ENCODE data around the gene ST6GAL1.
"Not testable (repeated sequence)": the region's sequence is repeated elsewhere in the genome, so short reads cannot be mapped to it uniquely, and the experiment has no call there.

The ST6GAL1 gene, protein sequence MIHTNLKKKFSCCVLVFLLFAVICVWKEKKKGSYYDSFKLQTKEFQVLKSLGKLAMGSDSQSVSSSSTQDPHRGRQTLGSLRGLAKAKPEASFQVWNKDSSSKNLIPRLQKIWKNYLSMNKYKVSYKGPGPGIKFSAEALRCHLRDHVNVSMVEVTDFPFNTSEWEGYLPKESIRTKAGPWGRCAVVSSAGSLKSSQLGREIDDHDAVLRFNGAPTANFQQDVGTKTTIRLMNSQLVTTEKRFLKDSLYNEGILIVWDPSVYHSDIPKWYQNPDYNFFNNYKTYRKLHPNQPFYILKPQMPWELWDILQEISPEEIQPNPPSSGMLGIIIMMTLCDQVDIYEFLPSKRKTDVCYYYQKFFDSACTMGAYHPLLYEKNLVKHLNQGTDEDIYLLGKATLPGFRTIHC

DNA sequence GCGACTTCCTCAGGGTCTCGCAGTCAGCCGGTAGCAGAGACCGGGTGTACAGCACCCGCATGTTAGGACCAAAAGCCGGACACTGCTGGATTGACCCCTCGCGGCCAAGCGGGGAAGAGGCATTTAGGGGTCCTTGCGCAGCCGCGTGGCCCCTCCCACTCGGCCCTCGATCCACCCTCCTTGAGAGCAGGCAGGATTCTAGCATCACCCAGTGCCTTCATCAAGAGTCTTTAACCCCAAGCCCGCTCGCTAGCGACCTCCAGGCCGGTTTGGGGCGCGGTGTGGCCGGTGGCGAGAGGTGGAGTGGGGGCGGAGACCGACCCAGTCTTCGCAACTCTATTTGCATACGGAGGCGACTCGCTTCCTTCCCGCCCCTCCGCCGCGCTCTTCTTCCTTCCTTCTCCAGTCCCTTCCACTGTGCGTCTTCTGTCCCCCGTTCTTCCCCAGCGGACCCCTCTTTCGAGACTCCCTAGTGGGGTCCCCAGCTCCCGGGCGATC lies at the start of gene ST6GAL1:
Gene ST6GAL1, plus strand, starts transcription at position 384 of the 498 bp plus-strand sequence. CDS start 112,178 bp downstream, outside the sequence.
- no peak for DNase-seq (ENCODE audit: low read depth)
- H3K4me3 ChIP-seq (ENCODE audit: low read length): peak within 1 kb of the TSS; percentile 53
- TF ChIP-seq, protein P1, sequence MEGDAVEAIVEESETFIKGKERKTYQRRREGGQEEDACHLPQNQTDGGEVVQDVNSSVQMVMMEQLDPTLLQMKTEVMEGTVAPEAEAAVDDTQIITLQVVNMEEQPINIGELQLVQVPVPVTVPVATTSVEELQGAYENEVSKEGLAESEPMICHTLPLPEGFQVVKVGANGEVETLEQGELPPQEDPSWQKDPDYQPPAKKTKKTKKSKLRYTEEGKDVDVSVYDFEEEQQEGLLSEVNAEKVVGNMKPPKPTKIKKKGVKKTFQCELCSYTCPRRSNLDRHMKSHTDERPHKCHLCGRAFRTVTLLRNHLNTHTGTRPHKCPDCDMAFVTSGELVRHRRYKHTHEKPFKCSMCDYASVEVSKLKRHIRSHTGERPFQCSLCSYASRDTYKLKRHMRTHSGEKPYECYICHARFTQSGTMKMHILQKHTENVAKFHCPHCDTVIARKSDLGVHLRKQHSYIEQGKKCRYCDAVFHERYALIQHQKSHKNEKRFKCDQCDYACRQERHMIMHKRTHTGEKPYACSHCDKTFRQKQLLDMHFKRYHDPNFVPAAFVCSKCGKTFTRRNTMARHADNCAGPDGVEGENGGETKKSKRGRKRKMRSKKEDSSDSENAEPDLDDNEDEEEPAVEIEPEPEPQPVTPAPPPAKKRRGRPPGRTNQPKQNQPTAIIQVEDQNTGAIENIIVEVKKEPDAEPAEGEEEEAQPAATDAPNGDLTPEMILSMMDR (conservative IDR thresholded peaks at IDR 0.05; ENCODE audit: low read length): no peak

DNA sequence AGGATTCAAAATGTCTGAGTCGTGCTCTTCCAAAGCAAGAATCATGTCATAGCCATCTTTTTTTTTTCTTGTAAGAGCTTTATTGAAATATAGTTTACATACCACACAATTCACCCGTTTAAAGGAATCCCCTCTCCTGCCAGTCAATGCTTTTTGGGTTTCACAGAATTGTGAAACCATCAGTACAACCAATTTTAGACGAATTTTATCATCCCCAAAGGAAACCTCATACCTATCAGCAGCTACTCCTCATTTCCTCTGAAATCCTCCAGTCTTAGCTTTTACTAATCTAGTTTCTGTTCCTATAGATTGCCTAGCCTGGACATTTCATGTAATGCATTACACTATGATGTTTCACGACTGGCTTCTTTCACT lies 48.2 kb upstream of the ST6GAL1 start:
- no peak overlapping the region for H3K4me3 ChIP-seq (ENCODE audit: low read length)
- DNase-seq (ENCODE audit: low read depth): no peak
- TF ChIP-seq, protein P1 (conservative IDR thresholded peaks at IDR 0.05; ENCODE audit: low read length): no peak

DNA sequence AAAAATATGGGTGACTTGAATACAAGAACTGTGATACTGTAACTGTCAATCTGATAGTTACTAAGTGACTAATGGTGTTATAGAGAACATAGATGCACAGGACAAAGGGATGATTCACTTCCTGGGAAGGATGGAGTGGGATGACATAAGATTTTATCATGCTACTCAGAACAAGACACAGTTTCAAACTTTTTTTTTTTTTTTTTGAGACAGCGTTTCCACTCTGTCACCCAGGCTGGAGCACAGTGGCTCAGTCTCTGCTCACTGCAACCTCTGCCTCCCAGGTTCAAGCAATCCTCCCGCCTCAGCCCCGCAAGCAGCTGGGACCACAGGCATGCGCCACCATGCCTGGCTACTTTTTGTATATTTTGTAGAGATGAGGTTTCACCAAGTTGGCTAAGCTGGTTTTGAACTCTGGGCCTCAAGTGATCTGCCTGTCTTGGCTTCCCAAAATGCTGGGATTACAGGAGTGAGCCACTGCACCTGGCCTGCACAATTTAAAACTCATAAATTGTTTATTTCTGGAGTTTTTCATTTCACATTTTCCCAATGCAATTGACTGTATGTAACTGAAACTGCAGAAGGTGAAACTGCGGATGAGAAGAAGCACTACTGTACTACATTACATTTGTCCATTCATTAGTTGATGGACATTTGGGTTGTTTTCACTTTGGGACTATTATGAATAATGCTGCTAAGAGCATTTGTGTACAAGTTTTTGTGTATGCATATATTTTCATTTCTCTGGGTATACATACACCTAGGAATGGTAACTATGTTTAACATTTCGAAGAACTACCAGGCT lies 47.2 kb upstream of the ST6GAL1 start:
- TF ChIP-seq, protein P1 (conservative IDR thresholded peaks at IDR 0.05; ENCODE audit: low read length): no peak
- no peak overlapping the region for H3K4me3 ChIP-seq (ENCODE audit: low read length)
- DNase-seq (ENCODE audit: low read depth): peak; percentile 57

DNA sequence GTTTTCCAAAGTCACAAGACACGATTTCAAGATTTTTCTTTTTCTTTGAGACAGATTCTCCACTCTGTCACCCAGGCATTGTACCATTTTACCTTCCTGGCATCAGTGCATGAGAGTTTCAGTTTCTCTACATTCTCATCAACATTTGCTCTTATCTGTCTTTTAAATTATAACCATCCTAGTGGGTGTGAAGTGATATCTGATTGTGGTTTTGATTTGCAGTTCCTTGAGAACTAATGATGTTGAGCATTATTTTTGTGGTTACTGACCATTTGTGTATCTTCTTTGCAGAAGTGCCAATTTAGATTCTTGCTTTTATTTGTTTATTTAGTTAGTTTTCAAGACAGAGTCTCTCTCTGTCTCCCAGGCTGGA lies 46.7 kb upstream of the ST6GAL1 start:
- DNase-seq (ENCODE audit: low read depth): no peak

DNA sequence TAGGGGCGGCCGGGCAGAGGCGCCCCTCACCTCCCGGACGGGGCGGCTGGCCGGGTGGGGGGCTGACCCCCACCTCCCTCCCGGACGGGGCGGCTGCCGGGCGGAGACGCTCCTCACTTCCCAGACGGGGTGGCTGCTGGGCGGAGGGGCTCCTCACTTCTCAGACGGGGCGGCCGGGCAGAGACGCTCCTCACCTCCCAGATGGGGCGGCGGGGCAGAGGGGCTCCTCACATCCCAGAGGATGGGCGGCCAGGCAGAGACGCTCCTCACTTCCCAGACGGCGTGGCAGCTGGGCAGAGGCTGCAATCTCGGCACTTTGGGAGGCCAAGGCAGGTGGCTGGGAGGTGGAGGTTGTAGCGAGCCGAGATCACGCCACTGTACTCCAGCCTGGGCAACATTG lies 45.5 kb upstream of the ST6GAL1 start:
- not testable (repeated sequence) for DNase-seq (ENCODE audit: low read depth); H3K4me3 ChIP-seq (ENCODE audit: low read length)

More for the DNA sequence above, 46.7 kb upstream of the ST6GAL1 start:
- TF ChIP-seq, protein P1 (conservative IDR thresholded peaks at IDR 0.05; ENCODE audit: low read length): no peak
- no peak overlapping the region for H3K4me3 ChIP-seq (ENCODE audit: low read length)

DNA sequence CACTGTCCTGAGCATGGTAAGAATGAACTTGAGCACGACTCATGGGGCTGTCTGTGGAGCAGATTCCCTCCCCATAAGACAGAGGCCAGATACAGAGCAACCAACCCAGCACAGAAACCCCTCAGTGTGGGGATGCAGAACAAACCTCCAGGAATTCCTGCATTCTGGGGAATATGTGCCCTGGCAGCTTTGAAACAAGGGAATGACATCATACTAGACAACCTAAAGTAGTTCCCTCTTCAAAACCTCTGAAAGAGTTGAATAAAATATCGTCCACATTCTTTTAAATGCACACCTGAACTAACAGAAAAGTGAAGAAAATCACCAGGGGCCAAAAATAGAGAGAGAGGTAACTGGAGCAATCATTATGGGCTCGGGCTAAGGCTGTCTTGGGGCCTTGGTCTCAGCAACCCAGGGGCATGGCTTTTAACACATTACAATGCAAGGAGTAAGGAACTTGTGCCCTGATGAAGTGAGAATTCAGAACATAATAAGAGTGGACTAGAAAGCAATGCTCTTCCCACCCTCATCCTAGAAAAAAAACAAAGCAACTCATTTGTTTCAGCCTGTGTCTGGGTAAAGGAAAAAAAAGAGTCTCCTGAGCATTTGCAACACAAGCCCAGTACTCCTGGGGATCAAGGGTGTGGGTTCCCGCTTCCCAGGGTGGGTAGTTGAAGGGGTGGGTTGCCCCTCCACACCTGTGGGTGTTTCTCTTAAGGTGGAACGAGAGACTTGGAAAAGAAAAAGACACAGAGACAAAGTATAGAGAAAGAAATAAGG lies 43.9 kb upstream of the ST6GAL1 start:
- TF ChIP-seq, protein P1 (conservative IDR thresholded peaks at IDR 0.05; ENCODE audit: low read length): no peak
- H3K4me3 ChIP-seq (ENCODE audit: low read length): no peak overlapping the region
- no peak for DNase-seq (ENCODE audit: low read depth)

DNA sequence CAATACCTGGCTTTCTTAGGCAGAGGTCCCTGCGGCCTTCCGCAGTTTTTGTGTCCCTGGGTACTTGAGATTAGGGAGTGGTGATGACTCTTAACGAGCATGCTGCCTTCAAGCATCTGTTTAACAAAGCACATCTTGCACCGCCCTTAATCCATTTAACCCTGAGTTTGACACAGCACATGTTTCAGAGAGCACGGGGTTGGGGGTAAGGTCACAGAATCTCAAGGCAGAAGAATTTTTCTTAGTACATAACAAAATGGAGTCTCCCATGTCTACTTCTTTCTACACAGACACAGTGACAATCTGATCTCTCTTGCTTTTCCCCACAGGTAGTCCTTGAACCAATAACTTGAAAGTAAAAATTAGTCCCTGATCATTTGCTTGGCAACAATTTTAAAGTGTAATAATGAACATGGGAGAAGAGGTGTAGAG lies 42.8 kb upstream of the ST6GAL1 start:
- DNase-seq (ENCODE audit: low read depth): not testable (repeated sequence)

More for the DNA sequence above, 42.8 kb upstream of the ST6GAL1 start:
- not testable (repeated sequence) for H3K4me3 ChIP-seq (ENCODE audit: low read length)
